CD14-positive monocyte (primary cell): ENCODE results near the gene COL27A1. TPM values are rescaled to one million over a fixed set of nuclear protein-coding genes. Genes with fewer than 3 reads are reported as not detected.

Experiments used
- DNase-seq, 3 donors: peaks; one replicate each; pipeline ENCODE4 v3.0.0-alpha.2; 2011 to 2022
- H2AFZ ChIP-seq: 2 replicates; pipeline ENCODE4 v1.6.0; 2012; ENCODE audit warnings: mild to moderate bottlenecking, low read depth, low read length, inconsistent platforms; ENCODE audit not compliant: insufficient read depth, poor library complexity, severe bottlenecking
- H3K27ac ChIP-seq, 2 donors: 1 replicate in 1 of 2; 2 replicates in 1 of 2; pipeline ENCODE4 v1.5.1; 2012 to 2013; ENCODE audit warnings: low read length in 2 of 2, control low read depth in 1 of 2, inconsistent platforms in 1 of 2, low read depth in 1 of 2, mild to moderate bottlenecking in 1 of 2
- H3K27me3 ChIP-seq, 2 donors: one replicate each; pipeline versions ENCODE4 v1.6.0 to v1.6.1; 2011 to 2013; ENCODE audit warnings: low read length in 2 of 2; ENCODE audit not compliant: control insufficient read depth in 2 of 2, insufficient read depth in 2 of 2
- H3K36me3 ChIP-seq, 2 donors: replicated peaks in 1 of 2; 1 replicate in 1 of 2; 2 replicates in 1 of 2; pipeline versions ENCODE4 v1.5.1 to v1.6.1; 2012 to 2013; ENCODE audit warnings: low read length in 2 of 2, control low read depth in 1 of 2, inconsistent platforms in 1 of 2, mild to moderate bottlenecking in 1 of 2; ENCODE audit not compliant: insufficient read depth in 2 of 2, control insufficient read depth in 1 of 2
- H3K4me1 ChIP-seq, 2 donors: 1 replicate in 1 of 2; 2 replicates in 1 of 2; pipeline versions ENCODE4 v1.5.1 to v1.6.1; 2012 to 2013; ENCODE audit warnings: low read length in 2 of 2, control low read depth in 1 of 2, inconsistent platforms in 1 of 2, mild to moderate bottlenecking in 1 of 2, moderate library complexity in 1 of 2; ENCODE audit not compliant: insufficient read depth in 2 of 2, control insufficient read depth in 1 of 2
- H3K4me2 ChIP-seq: replicated peaks from 2 replicates; pipeline ENCODE3; 2012; ENCODE audit warnings: low read length, moderate library complexity, mild to moderate bottlenecking; ENCODE audit not compliant: poor library complexity, severe bottlenecking; ENCODE audit errors: extremely low read depth
- H3K4me3 ChIP-seq, 3 experiments: fragments of 200-600 bp in 1 of 3; sonication (generic) in 1 of 3; replicated peaks in 1 of 3; 1 replicate in 2 of 3; 2 replicates in 1 of 3; pipeline ENCODE4 v1.5.1; 2011 to 2013; ENCODE audit warnings: low read length in 3 of 3, mild to moderate bottlenecking in 3 of 3, control low read depth in 2 of 3, low read depth in 2 of 3, inconsistent platforms in 1 of 3, moderate library complexity in 1 of 3
- H3K79me2 ChIP-seq: 2 replicates; pipeline ENCODE4 v1.6.0; 2012; ENCODE audit warnings: mild to moderate bottlenecking, control low read depth, inconsistent platforms, low read length, moderate library complexity; ENCODE audit not compliant: insufficient read depth
- H3K9ac ChIP-seq: 2 replicates; pipeline ENCODE4 v1.6.0; 2017; ENCODE audit warnings: low read length, mild to moderate bottlenecking; ENCODE audit not compliant: insufficient read depth, poor library complexity, severe bottlenecking
- H3K9me3 ChIP-seq, 2 donors: replicated peaks in 1 of 2; 1 replicate in 1 of 2; 2 replicates in 1 of 2; pipeline versions ENCODE4 v1.5.1 to v1.6.1; 2012 to 2013; ENCODE audit warnings: low read length in 2 of 2, control low read depth in 1 of 2; ENCODE audit not compliant: control insufficient read depth in 1 of 2, insufficient read depth in 1 of 2
- H4K20me1 ChIP-seq: 2 replicates; pipeline ENCODE4 v1.6.0; 2012; ENCODE audit warnings: mild to moderate bottlenecking, low read length, control low read depth, moderate library complexity; ENCODE audit not compliant: insufficient read depth
- H3K27ac Mint-ChIP-seq, 7 donors: one replicate each; pipeline ENCODE4 v1.8.0; 2020; ENCODE audit warnings: mild to moderate bottlenecking in 7 of 7, mixed read lengths in 7 of 7, moderate library complexity in 6 of 7, inconsistent platforms in 2 of 7
- H3K27me3 Mint-ChIP-seq, 3 donors: one replicate each; pipeline ENCODE4 v1.8.0; 2021 to 2022; ENCODE audit warnings: low read depth in 3 of 3, mild to moderate bottlenecking in 3 of 3, mixed read lengths in 3 of 3, moderate library complexity in 3 of 3, inconsistent platforms in 1 of 3
- H3K36me3 Mint-ChIP-seq, 2 donors: one replicate each; pipeline ENCODE4 v1.8.0; 2020; ENCODE audit warnings: mixed read lengths in 2 of 2, inconsistent platforms in 1 of 2, mild to moderate bottlenecking in 1 of 2
- H3K4me1 Mint-ChIP-seq: one replicate; pipeline ENCODE4 v1.8.0; 2020; ENCODE audit warnings: mild to moderate bottlenecking, mixed read lengths
- H3K4me3 Mint-ChIP-seq, 2 donors: one replicate each; pipeline ENCODE4 v1.8.0; 2020; ENCODE audit warnings: mild to moderate bottlenecking in 2 of 2, mixed read lengths in 2 of 2, moderate library complexity in 1 of 2
- H3K9me3 Mint-ChIP-seq, 7 donors: one replicate each; pipeline ENCODE4 v1.8.0; 2020 to 2022; ENCODE audit warnings: mixed read lengths in 7 of 7, mild to moderate bottlenecking in 6 of 7, moderate library complexity in 6 of 7, inconsistent platforms in 2 of 7
- CTCF ChIP-seq: fragments of 200-600 bp; IDR thresholded peaks from one replicate; pipeline ENCODE4 v1.8.0; 2022; ENCODE audit warnings: antibody characterized with exemption, mild to moderate bottlenecking
- WGBS: methylation state at CpG from one replicate; pipeline ENCODE4 v1.1.5; 2013; ENCODE audit warnings: missing lambda C conversion rate; ENCODE audit not compliant: insufficient coverage; 5-methylcytosine and 5-hydroxymethylcytosine counted together
- intact Hi-C, 2 donors: fragments of 100-400 bp; cut with micrococcal nuclease; formaldehyde crosslinking; loops; one replicate each; pipeline versions ENCODE4 v1.15.0 to v1.15.1; 2023
- polyA plus RNA-seq, 3 donors: library from polyadenylated mRNA; depleted of rRNA in 1 of 3; unstranded in 2 of 3; stranded (reverse) in 1 of 3; fragments of 300-500 nt in 2 of 3; fragments of >200 nt in 1 of 3; fragmentation: Illumina TruSeq in 2 of 3; gene quantifications; 1 replicate in 2 of 3; 2 replicates in 1 of 3; pipeline ENCODE4 v1.2.3, GENCODE V29; 2012 to 2021

Gene COL27A1
- polyA plus RNA-seq, 3 donors, result 0.03 TPM; not detected in 2

DNA sequence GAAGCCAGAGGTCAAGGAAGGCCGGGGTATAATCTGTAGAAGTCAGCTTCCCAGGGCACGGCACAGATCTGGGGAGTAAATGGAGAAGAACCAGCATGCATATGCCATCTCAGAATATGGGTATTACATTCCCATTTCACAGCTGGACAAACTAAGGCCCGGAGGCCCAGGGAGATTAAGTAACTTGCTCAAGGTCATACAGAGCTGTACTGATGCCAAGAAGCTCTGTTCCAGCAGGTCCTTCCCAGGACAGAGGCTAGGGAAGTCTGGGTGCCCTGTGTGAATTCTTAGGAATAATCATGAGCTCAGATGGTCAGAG lies 19.2 kb downstream of the COL27A1 start:
- Mint-ChIP-seq H3K27ac (no peak overlapping the region), H3K4me1 (no peaks in the 10 kb centered on the region), H3K36me3 (no peaks in the 10 kb centered on the region), H3K9me3 (no peaks in the 10 kb centered on the region), H3K4me3 (no peak overlapping the region), H3K27me3 (peaks cover 0 to 7% (median 3%) of the 10 kb centered on the region in 3 donors)
- Histone ChIP-seq H4K20me1 (no peaks in the 10 kb centered on the region), H3K9me3 (no peaks in the 10 kb centered on the region), H2AFZ (no peak overlapping the region), H3K36me3 (no peaks in the 10 kb centered on the region), H3K79me2 (no peaks in the 10 kb centered on the region), H3K4me3 (no peak overlapping the region), H3K27ac (no peak overlapping the region), H3K27me3 (no peaks in the 10 kb centered on the region), H3K4me2 (no peak overlapping the region), H3K9ac (no peak overlapping the region), H3K4me1 (no peaks in the 10 kb centered on the region)
- no peak for DNase-seq
- no peak for TF ChIP-seq CTCF
- WGBS, result no CpG with 5 or more reads among the region's 3 CpGs
- intact Hi-C loops, result no loop called here

GRCh38 chr9:114174876-114175771 lies 19.8 kb downstream of the COL27A1 start:
- no peaks in the 10 kb centered on the region for H3K4me1 Mint-ChIP-seq
- intact Hi-C loops, result no loop called here
- no peaks in the 10 kb centered on the region for H3K9me3 ChIP-seq
- WGBS, result 83% methylated on average over 22 of the region's 26 CpGs
- no peak overlapping the region for H3K4me3 Mint-ChIP-seq
- no peak overlapping the region for H3K9ac ChIP-seq
- no peak overlapping the region for H3K4me3 ChIP-seq
- TF ChIP-seq CTCF, result no peak
- H3K27me3 ChIP-seq, result no peaks in the 10 kb centered on the region
- H3K4me1 ChIP-seq, result no peaks in the 10 kb centered on the region
- no peak overlapping the region for H2AFZ ChIP-seq
- no peaks in the 10 kb centered on the region for H3K9me3 Mint-ChIP-seq
- H3K27ac Mint-ChIP-seq, result no peak overlapping the region
- H3K36me3 ChIP-seq, result no peaks in the 10 kb centered on the region
- no peaks in the 10 kb centered on the region for H3K79me2 ChIP-seq
- H4K20me1 ChIP-seq, result no peaks in the 10 kb centered on the region
- DNase-seq, result no peak
- H3K36me3 Mint-ChIP-seq, result no peaks in the 10 kb centered on the region
- peaks cover 2 to 10% (median 3%) of the 10 kb centered on the region in 3 donors for H3K27me3 Mint-ChIP-seq
- H3K27ac ChIP-seq, result no peak overlapping the region
- H3K4me2 ChIP-seq, result no peak overlapping the region
